H1 (cell line): ENCODE results near the gene ITGB7. TPM values are rescaled to one million over a fixed set of nuclear protein-coding genes. Genes with fewer than 3 reads are reported as not detected.

Experiments
- polyA plus RNA-seq, 7 experiments: library from polyadenylated mRNA; depleted of rRNA in 3 of 7; stranded (reverse) in 5 of 7; unstranded in 2 of 7; fragments of >200 nt in 5 of 7; fragments of 200-250 nt in 2 of 7; gene quantifications; 1 replicate in 5 of 7; 2 replicates in 1 of 7; 4 replicates in 1 of 7; pipeline versions ENCODE4 v1.2.1 to v1.2.3, GENCODE V29; 2011 to 2013; ENCODE audit warnings: missing spikeins in 2 of 7, mixed read lengths in 2 of 7
- total RNA-seq: library from RNA; stranded (reverse); fragmentation: NEBNext Ultra II Directional; extraction: Animal tissue kit (Norgen Biotek cat#: 25700); gene quantifications from 2 replicates; pipeline ENCODE4 v1.2.1, GENCODE V29; 2021
- TF ChIP-seq, protein P1 (sequence below): fragments of 300-600 bp; sonication (generic); IDR thresholded peaks from 2 replicates; pipeline ENCODE4 v1.7.1; 2012; ENCODE audit warnings: low read length, moderate library complexity, mild to moderate bottlenecking, inconsistent platforms; ENCODE audit not compliant: insufficient replicate concordance

ITGB7 gene
- total and polyA plus RNA-seq, 2 of the 8 experiments (the other 6 are each of a cell fraction or from before 2014, with no cell fraction given) = 0.35 to 0.54 TPM

DNA sequence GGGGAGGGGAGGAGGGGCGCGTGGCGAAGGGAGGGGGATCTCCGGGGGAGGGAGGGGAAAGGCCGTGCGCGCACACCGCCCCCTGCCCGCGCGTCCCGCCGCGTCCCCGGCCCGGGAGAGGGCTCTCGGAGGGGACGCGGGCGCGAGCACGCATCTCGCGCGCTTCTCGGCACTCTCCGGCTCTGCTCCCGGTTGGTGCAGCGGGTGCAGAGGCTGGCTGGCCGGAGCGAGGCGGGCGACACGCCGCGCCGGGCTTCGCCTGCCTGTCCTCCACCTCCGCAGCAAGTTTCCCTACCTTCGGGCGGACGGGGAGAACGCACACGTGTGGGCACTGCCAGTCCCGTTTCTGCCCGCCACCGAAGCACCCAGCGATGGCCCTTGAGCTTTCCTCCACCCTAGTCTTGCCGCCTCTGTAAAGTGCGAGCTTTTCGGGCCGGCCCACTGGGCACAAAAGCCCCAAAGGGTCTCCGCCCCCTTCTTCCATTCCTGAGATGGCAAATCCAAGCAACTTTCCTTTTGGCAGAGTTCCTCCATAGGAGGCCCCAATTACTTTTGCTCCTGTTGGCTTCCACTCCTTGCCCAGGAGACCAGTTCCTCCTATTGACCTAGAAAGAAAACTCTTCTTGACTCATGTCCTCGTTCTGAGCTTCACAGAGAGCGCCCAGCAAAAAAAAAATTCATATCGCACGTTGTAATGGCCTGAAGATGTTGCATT lies 26.0 kb downstream of the ITGB7 start (continued):
- TF ChIP-seq, protein P1, sequence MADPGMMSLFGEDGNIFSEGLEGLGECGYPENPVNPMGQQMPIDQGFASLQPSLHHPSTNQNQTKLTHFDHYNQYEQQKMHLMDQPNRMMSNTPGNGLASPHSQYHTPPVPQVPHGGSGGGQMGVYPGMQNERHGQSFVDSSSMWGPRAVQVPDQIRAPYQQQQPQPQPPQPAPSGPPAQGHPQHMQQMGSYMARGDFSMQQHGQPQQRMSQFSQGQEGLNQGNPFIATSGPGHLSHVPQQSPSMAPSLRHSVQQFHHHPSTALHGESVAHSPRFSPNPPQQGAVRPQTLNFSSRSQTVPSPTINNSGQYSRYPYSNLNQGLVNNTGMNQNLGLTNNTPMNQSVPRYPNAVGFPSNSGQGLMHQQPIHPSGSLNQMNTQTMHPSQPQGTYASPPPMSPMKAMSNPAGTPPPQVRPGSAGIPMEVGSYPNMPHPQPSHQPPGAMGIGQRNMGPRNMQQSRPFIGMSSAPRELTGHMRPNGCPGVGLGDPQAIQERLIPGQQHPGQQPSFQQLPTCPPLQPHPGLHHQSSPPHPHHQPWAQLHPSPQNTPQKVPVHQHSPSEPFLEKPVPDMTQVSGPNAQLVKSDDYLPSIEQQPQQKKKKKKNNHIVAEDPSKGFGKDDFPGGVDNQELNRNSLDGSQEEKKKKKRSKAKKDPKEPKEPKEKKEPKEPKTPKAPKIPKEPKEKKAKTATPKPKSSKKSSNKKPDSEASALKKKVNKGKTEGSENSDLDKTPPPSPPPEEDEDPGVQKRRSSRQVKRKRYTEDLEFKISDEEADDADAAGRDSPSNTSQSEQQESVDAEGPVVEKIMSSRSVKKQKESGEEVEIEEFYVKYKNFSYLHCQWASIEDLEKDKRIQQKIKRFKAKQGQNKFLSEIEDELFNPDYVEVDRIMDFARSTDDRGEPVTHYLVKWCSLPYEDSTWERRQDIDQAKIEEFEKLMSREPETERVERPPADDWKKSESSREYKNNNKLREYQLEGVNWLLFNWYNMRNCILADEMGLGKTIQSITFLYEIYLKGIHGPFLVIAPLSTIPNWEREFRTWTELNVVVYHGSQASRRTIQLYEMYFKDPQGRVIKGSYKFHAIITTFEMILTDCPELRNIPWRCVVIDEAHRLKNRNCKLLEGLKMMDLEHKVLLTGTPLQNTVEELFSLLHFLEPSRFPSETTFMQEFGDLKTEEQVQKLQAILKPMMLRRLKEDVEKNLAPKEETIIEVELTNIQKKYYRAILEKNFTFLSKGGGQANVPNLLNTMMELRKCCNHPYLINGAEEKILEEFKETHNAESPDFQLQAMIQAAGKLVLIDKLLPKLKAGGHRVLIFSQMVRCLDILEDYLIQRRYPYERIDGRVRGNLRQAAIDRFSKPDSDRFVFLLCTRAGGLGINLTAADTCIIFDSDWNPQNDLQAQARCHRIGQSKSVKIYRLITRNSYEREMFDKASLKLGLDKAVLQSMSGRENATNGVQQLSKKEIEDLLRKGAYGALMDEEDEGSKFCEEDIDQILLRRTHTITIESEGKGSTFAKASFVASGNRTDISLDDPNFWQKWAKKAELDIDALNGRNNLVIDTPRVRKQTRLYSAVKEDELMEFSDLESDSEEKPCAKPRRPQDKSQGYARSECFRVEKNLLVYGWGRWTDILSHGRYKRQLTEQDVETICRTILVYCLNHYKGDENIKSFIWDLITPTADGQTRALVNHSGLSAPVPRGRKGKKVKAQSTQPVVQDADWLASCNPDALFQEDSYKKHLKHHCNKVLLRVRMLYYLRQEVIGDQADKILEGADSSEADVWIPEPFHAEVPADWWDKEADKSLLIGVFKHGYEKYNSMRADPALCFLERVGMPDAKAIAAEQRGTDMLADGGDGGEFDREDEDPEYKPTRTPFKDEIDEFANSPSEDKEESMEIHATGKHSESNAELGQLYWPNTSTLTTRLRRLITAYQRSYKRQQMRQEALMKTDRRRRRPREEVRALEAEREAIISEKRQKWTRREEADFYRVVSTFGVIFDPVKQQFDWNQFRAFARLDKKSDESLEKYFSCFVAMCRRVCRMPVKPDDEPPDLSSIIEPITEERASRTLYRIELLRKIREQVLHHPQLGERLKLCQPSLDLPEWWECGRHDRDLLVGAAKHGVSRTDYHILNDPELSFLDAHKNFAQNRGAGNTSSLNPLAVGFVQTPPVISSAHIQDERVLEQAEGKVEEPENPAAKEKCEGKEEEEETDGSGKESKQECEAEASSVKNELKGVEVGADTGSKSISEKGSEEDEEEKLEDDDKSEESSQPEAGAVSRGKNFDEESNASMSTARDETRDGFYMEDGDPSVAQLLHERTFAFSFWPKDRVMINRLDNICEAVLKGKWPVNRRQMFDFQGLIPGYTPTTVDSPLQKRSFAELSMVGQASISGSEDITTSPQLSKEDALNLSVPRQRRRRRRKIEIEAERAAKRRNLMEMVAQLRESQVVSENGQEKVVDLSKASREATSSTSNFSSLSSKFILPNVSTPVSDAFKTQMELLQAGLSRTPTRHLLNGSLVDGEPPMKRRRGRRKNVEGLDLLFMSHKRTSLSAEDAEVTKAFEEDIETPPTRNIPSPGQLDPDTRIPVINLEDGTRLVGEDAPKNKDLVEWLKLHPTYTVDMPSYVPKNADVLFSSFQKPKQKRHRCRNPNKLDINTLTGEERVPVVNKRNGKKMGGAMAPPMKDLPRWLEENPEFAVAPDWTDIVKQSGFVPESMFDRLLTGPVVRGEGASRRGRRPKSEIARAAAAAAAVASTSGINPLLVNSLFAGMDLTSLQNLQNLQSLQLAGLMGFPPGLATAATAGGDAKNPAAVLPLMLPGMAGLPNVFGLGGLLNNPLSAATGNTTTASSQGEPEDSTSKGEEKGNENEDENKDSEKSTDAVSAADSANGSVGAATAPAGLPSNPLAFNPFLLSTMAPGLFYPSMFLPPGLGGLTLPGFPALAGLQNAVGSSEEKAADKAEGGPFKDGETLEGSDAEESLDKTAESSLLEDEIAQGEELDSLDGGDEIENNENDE = no peak
